Left ventricle myocardium inferior (tissue), 1 donor: Measurements from ENCODE around the gene CFB. TPM values are rescaled to one million over a fixed set of nuclear protein-coding genes. Genes with fewer than 3 reads are reported as not detected.
"Not testable (repeated sequence)": the region's sequence is repeated elsewhere in the genome, so short reads cannot be mapped to it uniquely, and the experiment has no call there.

ENCODE experiments used
- DNase-seq: peaks from one replicate; pipeline ENCODE4 v3.0.0-alpha.2; 2020
- H3K27ac ChIP-seq: fragments of 200-600 bp; replicated peaks from 2 replicates; pipeline ENCODE4 v1.8.0; 2021
- H3K27me3 ChIP-seq: fragments of 200-600 bp; 2 replicates; pipeline ENCODE4 v1.8.0; 2021; ENCODE audit warnings: low read depth
- H3K36me3 ChIP-seq: fragments of 200-600 bp; 2 replicates; pipeline ENCODE4 v1.8.0; 2021
- H3K4me1 ChIP-seq: fragments of 200-600 bp; 2 replicates; pipeline ENCODE4 v1.8.0; 2021
- H3K4me3 ChIP-seq: fragments of 200-600 bp; 2 replicates; pipeline ENCODE4 v1.8.0; 2021; ENCODE audit warnings: mild to moderate bottlenecking, moderate library complexity
- H3K9me3 ChIP-seq: fragments of 200-600 bp; replicated peaks from 2 replicates; pipeline ENCODE4 v1.8.0; 2021
- intact Hi-C: fragments of 100-400 bp; cut with micrococcal nuclease; formaldehyde crosslinking; loops from one replicate; pipeline ENCODE4 v1.11.0; 2022
- total RNA-seq: library from RNA; stranded (reverse); fragmentation: NEBNext Ultra II Directional; extraction: Animal tissue kit (Norgen Biotek cat#: 25700); gene quantifications from one replicate; pipeline ENCODE4 v1.2.1, GENCODE V29; 2021
- TF ChIP-seq, protein P1 (sequence below): fragments of 200-600 bp; IDR thresholded peaks from 2 replicates; pipeline ENCODE4 v1.8.0; 2021; ENCODE audit warnings: antibody characterized with exemption, mild to moderate bottlenecking, borderline replicate concordance
- donor health status: DM: no; HTN: yes; CAD: no; lungs with severe emphysema.

CFB gene
- total RNA-seq, 1 donor from 2014 or later, result 3.7 TPM

DNA sequence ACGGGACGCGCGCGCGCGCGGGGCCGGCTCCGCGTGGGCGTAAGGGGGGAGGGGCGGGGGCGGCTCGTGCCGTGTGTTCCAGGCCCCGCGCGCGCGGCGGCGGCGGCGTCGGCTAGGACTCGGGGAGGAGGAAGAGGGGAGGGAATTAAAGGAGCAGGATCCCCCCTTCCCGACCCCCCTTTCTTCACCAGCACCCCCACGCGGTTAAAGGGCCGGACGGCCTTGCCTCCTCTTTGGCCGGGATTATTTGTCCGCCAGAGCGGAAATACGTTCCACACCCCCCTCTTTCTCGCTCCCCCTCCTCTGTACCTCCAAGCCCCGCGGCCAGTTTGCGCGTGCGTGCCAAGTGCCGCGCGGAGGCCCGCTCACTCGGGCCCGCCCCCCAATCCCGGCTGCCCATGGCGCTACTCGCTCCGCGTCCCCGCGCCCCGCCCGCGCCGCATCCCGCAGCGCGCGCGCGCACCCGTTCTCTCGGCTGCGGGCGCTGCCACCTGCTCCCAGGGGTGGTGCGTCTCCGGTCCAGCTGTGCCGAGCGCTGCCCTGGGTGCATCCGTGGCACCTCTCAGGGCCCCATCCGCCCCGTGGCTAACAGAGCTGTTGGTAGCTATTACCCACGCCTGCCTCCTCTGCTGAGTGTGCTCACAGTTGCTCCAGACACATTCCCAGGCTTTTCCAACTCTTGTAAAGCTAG, 43.8 kb upstream of the CFB start, which contains the start of gene ZBTB12:
TSS of gene ZBTB12 (minus strand) at position 134 of the 691 bp plus-strand sequence. CDS start 781 bp downstream, outside the sequence.
- DNase-seq, result peak; percentile 91
- no peaks in the 10 kb centered on the region for H3K9me3 ChIP-seq
- peaks cover 52% of the 10 kb centered on the region for H3K4me1 ChIP-seq
- H3K4me3 ChIP-seq, result peak within 1 kb of the TSS; percentile 80
- H3K36me3 ChIP-seq, result no peaks in the 10 kb centered on the region
- peaks cover 9% of the 10 kb centered on the region for H3K27me3 ChIP-seq
- TF ChIP-seq, protein P1, sequence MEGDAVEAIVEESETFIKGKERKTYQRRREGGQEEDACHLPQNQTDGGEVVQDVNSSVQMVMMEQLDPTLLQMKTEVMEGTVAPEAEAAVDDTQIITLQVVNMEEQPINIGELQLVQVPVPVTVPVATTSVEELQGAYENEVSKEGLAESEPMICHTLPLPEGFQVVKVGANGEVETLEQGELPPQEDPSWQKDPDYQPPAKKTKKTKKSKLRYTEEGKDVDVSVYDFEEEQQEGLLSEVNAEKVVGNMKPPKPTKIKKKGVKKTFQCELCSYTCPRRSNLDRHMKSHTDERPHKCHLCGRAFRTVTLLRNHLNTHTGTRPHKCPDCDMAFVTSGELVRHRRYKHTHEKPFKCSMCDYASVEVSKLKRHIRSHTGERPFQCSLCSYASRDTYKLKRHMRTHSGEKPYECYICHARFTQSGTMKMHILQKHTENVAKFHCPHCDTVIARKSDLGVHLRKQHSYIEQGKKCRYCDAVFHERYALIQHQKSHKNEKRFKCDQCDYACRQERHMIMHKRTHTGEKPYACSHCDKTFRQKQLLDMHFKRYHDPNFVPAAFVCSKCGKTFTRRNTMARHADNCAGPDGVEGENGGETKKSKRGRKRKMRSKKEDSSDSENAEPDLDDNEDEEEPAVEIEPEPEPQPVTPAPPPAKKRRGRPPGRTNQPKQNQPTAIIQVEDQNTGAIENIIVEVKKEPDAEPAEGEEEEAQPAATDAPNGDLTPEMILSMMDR, result no peak
- peak within 1 kb of the TSS; percentile 90 for H3K27ac ChIP-seq
- intact Hi-C loops, result no loop called here

GRCh38 chr6:31903957-31904356, 41.9 kb upstream of the CFB start:
- intact Hi-C loops, result no loop called here
- Histone ChIP-seq H3K27me3 (peaks cover 19% of the 10 kb centered on the region), H3K27ac (no peak overlapping the region), H3K36me3 (no peaks in the 10 kb centered on the region), H3K4me1 (peaks cover 35% of the 10 kb centered on the region), H3K4me3 (no peak overlapping the region), H3K9me3 (no peaks in the 10 kb centered on the region)
- DNase-seq, result no peak
- TF ChIP-seq, protein P1, result no peak

- DNase-seq, result no peak
- Histone ChIP-seq H3K36me3 (no peaks in the 10 kb centered on the region), H3K27me3 (peaks cover 19% of the 10 kb centered on the region), H3K9me3 (no peaks in the 10 kb centered on the region), H3K4me3 (no peak overlapping the region), H3K27ac (no peak overlapping the region), H3K4me1 (peaks cover 24% of the 10 kb centered on the region)
- intact Hi-C loops, result no loop called here
- TF ChIP-seq, protein P1, result no peak
Observed at GRCh38 chr6:31905041-31905440, 40.9 kb upstream of the CFB start.

- intact Hi-C loops, result no loop called here
- TF ChIP-seq, protein P1, result no peak
- DNase-seq, result no peak
- H3K27me3 ChIP-seq, result peaks cover 26% of the 10 kb centered on the region
- no peak overlapping the region for H3K27ac ChIP-seq
- H3K4me3 ChIP-seq, result no peak overlapping the region
- H3K36me3 ChIP-seq, result no peaks in the 10 kb centered on the region
- H3K9me3 ChIP-seq, result no peaks in the 10 kb centered on the region
- peaks cover 17% of the 10 kb centered on the region for H3K4me1 ChIP-seq
Observed at GRCh38 chr6:31906122-31906521, 39.8 kb upstream of the CFB start.

- H3K36me3 ChIP-seq, H3K9me3 ChIP-seq, H3K4me3 ChIP-seq, intact Hi-C loops, H3K27ac ChIP-seq, DNase-seq: not testable (repeated sequence)
- Histone ChIP-seq H3K4me1 (peaks cover 11% of the 10 kb centered on the region), H3K27me3 (peaks cover 26% of the 10 kb centered on the region)
Observed at GRCh38 chr6:31906727-31907126, 39.2 kb upstream of the CFB start.

GRCh38 chr6:31907158-31907813, 38.6 kb upstream of the CFB start:
- Histone ChIP-seq H3K9me3 (no peaks in the 10 kb centered on the region), H3K4me3 (no peak overlapping the region), H3K4me1 (peaks cover 10% of the 10 kb centered on the region), H3K36me3 (no peaks in the 10 kb centered on the region), H3K27me3 (peaks cover 31% of the 10 kb centered on the region), H3K27ac (no peak overlapping the region)
- intact Hi-C loops, result no loop called here
- DNase-seq, result no peak
- TF ChIP-seq, protein P1, result no peak

DNA sequence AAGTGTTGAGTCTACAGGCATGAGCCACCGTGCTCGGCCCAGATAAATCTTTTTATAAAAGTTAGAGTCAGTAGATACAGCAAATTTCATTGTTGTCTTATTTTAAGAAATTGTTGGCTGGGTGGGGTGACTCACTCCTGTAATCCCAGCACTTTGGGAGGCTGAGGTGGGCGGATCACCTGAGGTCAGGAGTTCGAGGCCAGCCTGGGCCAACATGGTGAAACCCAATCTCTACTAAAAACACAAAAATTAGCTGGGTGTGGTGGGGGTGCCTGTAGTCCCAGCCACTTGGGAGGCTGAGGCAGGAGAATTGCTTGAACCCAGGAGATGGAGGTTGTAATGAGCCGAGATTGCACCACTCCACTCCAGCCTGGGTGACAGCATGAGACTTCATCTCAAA, 37.6 kb upstream of the CFB start:
- H3K4me3 ChIP-seq, DNase-seq, intact Hi-C loops, H3K27ac ChIP-seq, H3K4me1 ChIP-seq, H3K9me3 ChIP-seq, H3K36me3 ChIP-seq: not testable (repeated sequence)
- H3K27me3 ChIP-seq, result peaks cover 36% of the 10 kb centered on the region
